ENCODE results near the gene COL23A1.

DNA sequence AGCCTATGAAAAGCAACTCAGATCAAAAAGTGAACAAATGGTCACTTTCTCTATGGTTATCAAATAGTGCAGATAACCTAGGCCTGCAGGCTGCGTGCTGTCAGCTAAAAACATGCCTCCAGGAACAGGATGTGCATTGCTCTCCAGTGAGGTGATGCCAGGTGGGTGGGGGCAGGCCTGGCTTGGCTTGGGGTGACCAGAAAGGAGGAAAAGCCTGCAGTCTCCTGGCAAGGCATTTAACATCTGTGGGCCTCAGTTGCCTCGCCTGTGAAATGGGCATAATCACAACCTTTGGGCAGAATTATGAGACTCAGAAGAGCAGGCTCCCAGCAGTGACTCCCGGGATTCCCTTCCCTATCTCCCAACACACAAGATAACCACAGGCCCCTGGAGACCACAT lies 135.9 kb downstream of the COL23A1 start:
- TF ChIP-seq POLR2A (IDR thresholded peaks at IDR 0.05; ENCODE audit: insufficient read depth in 1 of 2, low read depth in 2 of 2, low read length in 2 of 2) = no peak
- TF ChIP-seq, protein P1, sequence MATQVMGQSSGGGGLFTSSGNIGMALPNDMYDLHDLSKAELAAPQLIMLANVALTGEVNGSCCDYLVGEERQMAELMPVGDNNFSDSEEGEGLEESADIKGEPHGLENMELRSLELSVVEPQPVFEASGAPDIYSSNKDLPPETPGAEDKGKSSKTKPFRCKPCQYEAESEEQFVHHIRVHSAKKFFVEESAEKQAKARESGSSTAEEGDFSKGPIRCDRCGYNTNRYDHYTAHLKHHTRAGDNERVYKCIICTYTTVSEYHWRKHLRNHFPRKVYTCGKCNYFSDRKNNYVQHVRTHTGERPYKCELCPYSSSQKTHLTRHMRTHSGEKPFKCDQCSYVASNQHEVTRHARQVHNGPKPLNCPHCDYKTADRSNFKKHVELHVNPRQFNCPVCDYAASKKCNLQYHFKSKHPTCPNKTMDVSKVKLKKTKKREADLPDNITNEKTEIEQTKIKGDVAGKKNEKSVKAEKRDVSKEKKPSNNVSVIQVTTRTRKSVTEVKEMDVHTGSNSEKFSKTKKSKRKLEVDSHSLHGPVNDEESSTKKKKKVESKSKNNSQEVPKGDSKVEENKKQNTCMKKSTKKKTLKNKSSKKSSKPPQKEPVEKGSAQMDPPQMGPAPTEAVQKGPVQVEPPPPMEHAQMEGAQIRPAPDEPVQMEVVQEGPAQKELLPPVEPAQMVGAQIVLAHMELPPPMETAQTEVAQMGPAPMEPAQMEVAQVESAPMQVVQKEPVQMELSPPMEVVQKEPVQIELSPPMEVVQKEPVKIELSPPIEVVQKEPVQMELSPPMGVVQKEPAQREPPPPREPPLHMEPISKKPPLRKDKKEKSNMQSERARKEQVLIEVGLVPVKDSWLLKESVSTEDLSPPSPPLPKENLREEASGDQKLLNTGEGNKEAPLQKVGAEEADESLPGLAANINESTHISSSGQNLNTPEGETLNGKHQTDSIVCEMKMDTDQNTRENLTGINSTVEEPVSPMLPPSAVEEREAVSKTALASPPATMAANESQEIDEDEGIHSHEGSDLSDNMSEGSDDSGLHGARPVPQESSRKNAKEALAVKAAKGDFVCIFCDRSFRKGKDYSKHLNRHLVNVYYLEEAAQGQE (IDR thresholded peaks at IDR 0.05; ENCODE audit: borderline replicate concordance in 1 of 2, low read depth in 1 of 2, low read length in 2 of 2) = no peak
